Fibroblast of gingiva (primary cell): ENCODE data around the gene NRSN2.
"Not testable (repeated sequence)": the region's sequence is repeated elsewhere in the genome, so short reads cannot be mapped to it uniquely, and the experiment has no call there.

Experiments
- DNase-seq: peaks from one replicate; pipeline ENCODE4 v3.0.0-alpha.2; 2011; ENCODE audit warnings: low read depth

Gene NRSN2

GRCh38 chr20:375265-375889 is 28.5 kb downstream of the NRSN2 start:
- no peak for DNase-seq

GRCh38 chr20:376089-376488 is 29.2 kb downstream of the NRSN2 start:
- no peak for DNase-seq

GRCh38 chr20:376750-377149 is 29.8 kb downstream of the NRSN2 start:
- DNase-seq = no peak

- DNase-seq = not testable (repeated sequence)
Measured at GRCh38 chr20:377578-377977, 30.7 kb downstream of the NRSN2 start.

GRCh38 chr20:378961-379336 is 32.0 kb downstream of the NRSN2 start:
- DNase-seq = no peak

GRCh38 chr20:380763-381580 is 34.1 kb downstream of the NRSN2 start:
- DNase-seq = peak; percentile 70

GRCh38 chr20:381581-382290 is 34.8 kb downstream of the NRSN2 start:
- peak; percentile 90 for DNase-seq

- no peak for DNase-seq
Measured at GRCh38 chr20:382291-383115, 35.6 kb downstream of the NRSN2 start.

GRCh38 chr20:383889-384288 is 37.0 kb downstream of the NRSN2 start:
- no peak for DNase-seq

GRCh38 chr20:384723-385122 is 37.8 kb downstream of the NRSN2 start:
- no peak for DNase-seq

GRCh38 chr20:385448-385847 is 38.5 kb downstream of the NRSN2 start:
- no peak for DNase-seq

- not testable (repeated sequence) for DNase-seq
Measured at GRCh38 chr20:386634-387033, 39.7 kb downstream of the NRSN2 start.

- DNase-seq = no peak
Measured at GRCh38 chr20:387520-387919, 40.6 kb downstream of the NRSN2 start.

GRCh38 chr20:388034-388994 is 41.4 kb downstream of the NRSN2 start:
- DNase-seq = no peak

GRCh38 chr20:389220-389619 is 42.3 kb downstream of the NRSN2 start:
- no peak for DNase-seq

- no peak for DNase-seq
Measured at GRCh38 chr20:391041-391711, 44.3 kb downstream of the NRSN2 start.

GRCh38 chr20:393296-393695 is 46.4 kb downstream of the NRSN2 start:
- not testable (repeated sequence) for DNase-seq

GRCh38 chr20:396252-396618 is 49.3 kb downstream of the NRSN2 start:
- no peak for DNase-seq

GRCh38 chr20:396619-397431 is 49.9 kb downstream of the NRSN2 start:
- no peak for DNase-seq
